GM18858 (cell line): ENCODE measurements around the gene TTC39C.

Source experiments
- ATAC-seq: cut with Tn5 transposase; IDR thresholded peaks from one replicate; pipeline ENCODE4 v1.9.1; 2021; ENCODE audit not compliant: unreplicated experiment

Gene TTC39C

DNA sequence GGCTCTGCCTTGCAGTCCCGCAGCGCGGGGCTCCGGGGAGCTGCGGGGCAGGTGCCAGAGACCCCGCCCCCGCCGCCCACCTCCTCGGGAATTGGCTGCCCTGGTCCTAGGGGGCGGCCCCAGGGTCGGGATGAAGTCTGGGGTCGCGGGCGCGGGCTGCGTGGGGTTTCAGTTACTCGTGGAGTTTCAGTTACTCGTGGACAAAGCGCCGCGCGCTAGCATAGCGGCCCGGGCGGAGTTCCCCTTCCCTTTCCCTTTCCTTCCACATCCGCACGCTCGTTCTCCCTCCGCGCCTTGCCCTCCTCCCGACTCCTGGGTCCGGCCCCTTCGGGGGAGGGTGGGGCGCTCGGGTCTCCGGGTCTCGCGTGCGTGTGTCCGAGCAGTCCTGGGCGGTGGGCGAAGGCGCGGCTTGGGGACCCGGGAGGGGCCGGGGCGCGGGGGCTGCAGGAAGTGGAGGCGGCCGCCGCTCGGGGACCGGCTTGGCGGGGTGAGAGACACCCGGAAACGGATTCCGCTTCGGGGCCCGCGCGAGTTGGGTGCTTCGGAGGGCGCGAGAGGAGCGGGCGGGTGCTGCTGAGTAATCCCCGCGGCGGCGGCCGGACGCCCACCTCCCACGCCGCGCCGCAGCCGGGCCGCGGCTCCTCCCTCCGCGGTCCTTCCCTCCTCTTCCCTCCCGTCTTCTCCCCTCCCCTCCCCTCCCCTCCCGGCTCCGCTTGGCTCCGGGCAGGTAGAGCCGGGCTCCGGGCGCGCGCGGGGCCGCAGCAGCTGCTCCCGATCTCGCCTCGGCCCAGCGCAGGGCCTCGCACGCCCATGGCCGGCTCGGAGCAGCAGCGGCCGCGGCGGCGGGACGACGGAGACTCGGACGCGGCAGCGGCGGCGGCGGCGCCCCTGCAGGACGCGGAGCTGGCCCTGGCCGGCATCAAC lies at the start of gene TTC39C:
Gene TTC39C, plus strand, starts transcription at position 693 of the 924 bp plus-strand sequence. Its CDS starts 118 bp downstream, at position 811.
- ATAC-seq, result peak; percentile 25

DNA sequence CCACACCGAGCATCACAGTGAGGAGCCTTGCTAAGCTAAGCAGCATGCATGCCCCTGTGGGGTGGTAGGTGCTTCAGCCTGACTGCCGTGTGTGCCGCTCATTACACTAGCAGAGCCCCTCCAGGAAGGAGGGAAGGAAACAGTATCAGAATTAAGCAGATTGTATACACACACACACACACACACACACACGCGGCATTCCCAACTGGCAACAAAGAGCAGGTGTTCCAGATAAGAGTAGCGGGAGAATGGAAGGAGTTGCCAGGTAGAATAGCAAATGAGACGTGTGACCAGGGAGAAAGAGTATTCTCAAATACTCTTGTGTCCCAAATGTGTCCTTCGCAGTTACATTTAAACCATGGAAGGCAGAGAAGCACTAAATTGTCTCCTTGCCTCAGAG lies 47.6 kb upstream of the TTC39C start:
- no peak for ATAC-seq

DNA sequence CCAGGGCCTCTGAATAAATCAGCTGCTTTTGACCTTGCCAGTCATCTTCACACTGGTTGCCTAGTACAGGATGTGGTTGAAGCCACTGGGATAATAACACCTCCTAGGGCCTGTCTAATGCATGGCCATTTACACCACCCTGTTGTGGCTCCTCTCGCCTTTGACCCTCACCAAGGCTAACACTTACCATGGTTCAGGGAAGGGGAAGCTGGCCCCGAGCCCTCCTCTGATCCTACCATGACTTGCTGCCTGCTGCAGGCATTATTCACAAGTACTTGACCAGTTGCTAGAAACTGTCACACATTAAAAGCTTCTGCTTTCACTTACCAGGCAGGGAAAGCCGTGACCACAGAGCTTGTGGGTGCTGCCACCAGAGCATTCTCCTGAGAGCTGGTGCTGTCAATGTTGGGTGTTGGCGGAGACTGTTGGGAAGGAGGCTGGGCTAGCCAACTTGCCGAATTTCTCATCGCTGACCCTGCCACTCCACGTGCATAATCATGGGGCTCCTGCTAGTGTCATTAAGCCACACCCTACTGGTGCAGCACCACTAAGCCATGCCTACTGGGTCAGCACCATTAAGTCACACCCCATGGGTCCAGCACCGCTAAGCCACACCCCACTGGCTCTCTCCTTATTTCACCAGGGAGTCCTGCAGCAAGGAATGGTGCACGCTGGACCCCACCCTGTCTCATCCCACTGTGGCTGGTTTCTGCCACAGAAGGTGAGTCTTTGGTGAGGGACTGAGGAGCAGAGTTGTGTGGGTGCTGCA lies 47.0 kb upstream of the TTC39C start:
- peak; percentile 64 for ATAC-seq

DNA sequence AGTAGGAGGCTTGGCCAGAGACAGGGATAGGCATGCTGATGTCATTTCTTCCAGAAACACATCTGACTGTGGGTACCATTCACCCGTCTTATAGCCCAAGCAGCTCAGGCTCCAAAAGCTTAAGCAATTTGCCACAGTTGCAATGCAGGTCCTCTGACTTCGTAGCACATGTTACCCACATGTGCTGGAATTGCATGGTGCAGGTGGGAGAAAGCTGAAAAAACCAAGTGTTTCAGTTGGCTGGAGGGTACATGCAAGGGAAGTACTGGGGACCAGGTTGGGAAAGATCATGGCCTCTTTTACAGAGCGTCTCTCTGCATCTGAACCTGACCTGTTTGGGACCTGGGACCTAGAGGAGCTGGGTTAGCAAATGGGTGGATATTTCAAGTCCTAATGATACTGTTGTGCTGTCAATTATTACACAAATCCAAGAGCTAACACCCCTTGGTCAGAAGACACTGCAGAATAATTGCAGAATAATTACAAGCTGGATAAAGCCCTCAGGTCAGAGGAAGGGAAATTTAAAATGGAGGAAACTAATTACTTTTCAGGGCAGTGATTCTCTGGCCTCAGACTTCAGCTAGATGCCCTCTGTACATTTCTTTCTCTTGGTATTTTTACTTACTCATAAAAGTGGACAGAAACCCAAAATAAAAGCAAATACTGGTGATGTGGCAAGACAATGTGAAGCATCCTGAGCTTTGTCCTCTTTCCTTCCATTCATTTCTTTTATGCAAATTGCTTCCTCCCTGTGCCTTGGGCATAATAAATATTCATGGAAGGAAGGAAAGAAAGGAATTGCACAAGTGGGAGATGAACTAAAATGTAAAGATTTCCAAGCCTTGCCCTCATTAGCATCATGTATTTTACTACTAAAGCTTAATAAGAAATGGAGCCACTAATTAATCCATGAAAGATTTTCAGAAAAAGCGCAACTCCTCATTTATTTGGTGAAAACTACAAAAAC lies 45.6 kb upstream of the TTC39C start:
- no peak for ATAC-seq

DNA sequence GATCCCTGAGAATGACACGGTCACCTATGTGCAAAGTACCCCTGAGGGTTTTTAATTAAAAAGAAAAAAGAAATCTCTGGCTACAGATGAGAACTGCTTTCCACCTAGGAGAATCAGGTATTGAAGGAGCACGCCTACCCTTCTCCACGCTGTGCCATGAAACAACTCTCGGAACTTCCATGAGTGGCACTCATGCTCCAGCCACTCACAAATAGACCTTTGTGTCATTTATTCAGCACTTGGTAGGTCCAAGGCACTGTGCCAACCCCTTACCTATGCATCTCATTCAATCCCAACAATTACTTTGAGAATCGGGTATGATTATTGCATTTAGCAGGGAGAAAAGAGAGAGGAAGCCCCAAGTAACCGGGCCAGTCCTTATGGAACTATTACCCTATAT lies 44.9 kb upstream of the TTC39C start:
- ATAC-seq, result no peak

DNA sequence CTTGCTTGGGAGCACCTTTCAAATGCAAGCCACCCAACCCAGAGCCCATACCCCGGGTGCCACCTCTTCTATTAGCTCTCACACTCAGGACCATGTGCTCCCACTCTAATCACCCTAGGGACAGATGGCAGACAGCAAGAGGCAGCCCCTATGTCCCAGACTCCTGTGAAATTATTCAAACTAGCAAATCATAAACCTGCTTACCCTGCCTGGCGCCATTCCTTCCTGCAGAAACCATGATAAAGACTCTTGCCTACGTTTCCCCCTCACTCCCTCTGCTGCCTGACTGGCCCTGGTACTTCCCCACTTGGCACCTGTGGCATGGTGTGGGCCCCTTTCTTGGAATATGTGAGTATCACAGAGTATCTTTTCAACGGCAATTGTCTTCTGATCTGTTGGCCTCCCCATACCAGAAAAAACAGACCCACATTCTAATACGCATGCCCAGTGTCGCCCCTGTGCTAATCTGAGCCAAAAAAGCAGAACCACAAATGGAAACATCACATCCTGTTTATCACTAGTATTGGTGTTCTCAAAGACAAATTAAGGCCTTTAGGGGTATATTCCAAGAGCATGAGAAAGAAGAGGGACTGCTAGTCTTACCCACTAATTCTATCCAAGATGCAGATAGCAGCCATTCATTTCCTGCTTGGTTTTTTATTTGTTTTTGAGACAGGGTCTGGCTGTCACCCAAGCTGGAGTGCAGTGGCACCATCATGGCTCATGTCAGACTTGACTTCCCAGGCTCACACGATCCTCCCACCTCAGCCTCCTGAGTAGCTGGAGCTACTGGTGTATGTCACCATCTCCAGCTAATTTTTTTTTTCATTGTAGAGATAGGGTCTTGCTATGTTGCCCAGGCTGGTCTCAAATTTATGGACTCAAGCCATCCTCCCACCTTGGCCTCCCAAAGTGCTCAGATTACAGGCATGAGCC lies 44.1 kb upstream of the TTC39C start:
- ATAC-seq, result no peak

DNA sequence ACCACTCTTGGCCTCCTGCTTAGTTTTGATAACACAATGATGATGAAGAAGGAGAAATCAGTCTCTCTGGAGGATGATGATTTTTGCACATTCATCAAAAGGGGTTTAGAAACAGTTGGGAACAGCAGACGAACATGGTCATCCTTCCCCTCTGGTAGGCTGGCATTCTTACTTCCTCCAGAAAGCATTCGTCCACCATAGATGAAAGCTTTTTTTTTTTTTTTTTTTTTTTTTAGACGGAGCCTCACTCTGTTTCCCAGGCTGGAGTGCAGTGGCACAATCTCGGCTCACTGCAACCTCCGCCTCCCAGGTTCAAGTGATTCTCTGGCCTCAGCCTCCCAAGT lies 43.5 kb upstream of the TTC39C start:
- ATAC-seq, result no peak

DNA sequence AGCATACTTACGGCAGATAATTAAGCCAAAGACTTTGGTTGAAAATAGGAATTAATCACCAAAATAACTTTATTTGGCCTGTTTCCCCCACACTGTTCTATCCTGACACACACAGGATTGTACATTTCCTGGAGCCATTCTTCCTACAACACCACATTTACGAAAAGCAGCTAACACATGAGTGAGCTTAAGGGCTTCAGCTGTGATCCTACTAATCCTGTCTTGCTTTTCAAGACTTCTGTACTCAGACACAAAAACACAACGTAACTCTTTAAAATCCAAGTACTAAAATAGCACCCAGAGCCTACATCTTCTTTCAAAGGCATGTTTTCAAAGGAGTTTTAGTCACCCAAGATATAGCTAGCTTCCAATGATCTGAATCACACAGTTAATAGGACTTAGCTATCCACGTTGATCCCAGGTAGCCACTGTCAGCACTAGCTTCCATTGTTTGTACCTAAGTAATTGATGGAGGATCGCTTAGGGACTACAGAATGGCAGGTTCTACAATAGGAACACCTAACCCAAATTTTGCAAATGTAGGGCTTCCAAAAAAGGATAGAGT lies 42.8 kb upstream of the TTC39C start:
- no peak for ATAC-seq

DNA sequence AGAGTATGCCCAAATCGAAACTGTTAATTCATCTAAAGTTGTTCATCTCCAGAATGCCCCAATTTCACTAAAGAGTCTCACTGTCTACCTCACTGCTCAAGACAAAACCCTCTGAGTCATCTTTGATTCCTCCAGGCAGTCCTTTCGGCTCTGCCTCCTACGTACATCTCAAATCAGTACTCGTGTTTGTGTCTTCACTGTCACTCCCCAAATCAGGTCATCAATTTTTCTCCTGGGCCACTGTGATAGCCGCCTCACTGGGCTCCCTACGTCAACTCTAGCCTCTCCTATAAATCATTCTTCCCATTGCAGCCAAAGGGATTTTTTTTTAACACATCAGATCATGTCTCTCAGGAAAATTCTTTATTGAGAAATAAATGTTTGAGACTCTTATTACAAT lies 42.1 kb upstream of the TTC39C start:
- ATAC-seq, result peak; percentile 81

DNA sequence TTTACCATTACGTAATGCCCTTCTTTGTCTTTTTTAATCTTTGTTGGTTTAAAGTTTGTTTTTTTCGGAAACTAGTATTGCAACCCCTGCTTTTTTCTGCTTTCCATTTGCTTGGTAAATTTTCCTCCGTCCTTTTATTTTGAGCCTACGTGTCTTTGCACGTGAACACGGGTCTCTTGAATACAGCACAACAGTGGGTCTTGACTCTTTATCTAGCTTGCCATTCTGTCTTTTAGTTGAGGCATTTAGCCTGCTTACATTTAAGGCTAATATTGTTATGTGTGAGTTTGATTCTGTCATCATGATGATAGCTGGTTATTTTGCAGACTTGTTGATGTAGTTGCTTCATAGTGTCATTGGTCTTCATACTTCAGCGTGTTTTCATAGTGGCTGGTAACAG lies 37.5 kb upstream of the TTC39C start:
- no peak for ATAC-seq

DNA sequence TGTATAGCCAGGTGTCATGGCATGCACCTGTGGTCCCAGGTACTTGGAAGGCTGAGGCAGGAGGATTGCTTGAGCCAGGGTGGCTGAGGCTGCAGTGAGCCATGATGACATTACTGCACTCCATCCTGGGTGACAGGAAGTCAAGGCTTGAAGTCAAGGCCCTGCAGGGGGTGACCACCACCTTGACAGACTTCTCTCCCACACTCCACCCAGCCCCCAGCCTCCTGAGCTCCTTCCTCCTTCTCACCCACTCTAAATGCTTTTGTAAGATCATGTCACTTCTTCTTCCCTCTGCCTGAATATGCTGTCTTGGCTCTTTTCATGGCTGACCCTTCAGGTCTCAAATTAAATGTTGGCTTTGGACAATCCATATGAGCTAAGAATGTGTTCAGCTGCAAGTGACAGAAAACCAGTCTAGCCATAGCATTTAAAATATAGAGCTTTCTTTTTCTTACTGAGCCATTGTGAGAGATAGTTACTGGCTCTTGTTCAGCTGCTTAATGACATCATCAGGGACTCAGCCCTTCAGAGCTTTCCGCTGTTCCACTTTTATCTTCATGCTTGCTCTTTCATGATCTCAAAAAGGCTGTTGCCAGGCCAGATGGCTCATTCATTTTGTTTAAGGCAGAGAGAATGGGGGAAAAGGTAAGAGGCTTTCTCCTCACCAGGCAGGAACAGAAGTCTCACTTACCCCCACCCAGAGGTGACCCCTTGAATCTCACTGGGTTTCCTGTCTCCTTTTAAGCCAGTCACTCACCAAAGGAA lies 36.7 kb upstream of the TTC39C start:
- ATAC-seq, result no peak

DNA sequence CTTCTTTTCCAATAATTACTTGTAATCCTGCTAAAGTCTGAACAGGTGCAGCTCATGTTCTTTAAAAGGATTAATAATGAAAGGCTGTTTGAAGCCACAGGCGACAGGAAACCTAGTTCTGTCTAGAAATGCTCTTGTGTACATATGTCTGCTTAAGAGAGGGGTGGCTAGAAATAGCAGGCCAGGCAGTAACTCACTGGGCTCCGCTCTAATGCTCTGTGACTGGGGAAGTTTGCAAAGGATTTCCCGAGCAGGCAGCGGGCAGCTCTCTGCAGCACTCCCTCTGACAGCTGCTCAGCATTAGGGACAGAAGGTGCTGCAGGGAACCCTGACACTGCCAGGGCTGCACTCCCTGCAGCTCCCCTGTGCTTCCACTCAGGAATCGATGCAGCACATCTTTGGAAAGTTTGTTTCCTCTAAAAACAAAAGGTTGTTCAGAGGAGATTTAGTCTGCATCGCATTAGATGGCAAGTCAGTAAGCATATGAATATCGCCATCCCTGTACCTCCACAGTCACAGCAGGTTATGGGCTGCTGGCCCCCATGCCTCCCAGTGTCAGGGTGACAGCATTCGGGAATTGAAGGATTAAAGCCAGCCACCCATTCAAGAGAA lies 33.1 kb upstream of the TTC39C start:
- ATAC-seq, result peak; percentile 93

DNA sequence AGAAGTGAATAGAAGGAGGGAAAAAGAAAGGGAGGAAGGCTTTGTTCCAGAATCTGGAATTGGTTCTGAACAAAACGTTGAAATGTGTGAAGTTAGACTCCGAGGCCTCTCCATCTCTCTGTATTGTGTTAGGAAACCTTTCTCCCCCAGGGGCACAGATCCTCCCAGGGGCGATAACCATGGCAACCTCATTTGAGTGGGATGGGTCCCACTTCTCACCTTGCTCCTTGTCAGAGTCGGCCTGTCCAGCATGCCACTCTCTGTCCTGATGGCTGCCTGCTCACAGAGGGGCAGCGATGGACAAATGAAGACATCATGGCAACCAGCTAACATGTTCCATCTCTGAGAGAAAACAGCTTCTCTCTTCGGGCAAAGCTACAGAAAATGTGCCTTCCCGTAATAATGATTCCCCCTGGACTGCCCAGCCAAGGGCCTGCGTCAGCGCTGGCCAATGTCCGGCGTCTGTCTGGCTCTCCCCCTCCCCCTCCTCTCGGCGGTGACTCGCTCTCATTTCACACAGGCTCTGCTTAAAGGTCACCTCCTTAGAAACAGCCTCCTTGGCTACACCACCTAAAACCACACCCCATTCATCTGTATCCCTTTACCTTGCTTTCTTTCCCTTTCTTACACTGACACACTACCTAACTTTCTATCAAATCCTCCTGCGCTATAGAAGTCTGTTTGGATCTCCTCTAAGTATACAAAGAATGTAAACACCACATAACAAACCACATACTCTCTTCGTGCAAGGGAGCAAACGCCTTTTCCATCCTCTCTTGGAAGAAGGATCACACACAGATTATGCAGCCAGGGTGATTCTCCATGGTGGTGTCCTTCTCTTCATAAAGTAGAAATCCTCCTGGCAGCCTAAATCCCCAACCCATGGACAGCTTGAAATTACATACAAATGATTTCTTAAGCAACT lies 32.1 kb upstream of the TTC39C start:
- ATAC-seq, result no peak

DNA sequence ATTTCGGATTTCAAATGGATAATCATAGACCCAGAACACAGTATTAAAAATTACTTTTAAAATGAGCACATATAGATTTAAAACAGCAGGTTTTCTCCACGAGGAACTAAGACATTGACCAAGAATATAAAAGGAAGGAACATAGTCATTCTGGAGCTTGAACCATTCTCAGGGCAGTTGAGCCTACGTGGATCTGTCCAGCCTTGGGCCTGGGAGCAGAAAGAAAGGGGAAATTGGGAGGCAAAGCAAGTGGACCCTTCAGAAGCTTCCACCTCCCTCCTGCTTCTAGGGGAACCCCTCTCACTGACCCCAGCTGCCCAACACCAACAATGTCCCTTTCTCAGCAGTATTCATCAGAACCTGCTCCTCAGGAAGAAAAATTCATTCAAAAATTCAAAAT lies 31.4 kb upstream of the TTC39C start:
- ATAC-seq, result no peak

DNA sequence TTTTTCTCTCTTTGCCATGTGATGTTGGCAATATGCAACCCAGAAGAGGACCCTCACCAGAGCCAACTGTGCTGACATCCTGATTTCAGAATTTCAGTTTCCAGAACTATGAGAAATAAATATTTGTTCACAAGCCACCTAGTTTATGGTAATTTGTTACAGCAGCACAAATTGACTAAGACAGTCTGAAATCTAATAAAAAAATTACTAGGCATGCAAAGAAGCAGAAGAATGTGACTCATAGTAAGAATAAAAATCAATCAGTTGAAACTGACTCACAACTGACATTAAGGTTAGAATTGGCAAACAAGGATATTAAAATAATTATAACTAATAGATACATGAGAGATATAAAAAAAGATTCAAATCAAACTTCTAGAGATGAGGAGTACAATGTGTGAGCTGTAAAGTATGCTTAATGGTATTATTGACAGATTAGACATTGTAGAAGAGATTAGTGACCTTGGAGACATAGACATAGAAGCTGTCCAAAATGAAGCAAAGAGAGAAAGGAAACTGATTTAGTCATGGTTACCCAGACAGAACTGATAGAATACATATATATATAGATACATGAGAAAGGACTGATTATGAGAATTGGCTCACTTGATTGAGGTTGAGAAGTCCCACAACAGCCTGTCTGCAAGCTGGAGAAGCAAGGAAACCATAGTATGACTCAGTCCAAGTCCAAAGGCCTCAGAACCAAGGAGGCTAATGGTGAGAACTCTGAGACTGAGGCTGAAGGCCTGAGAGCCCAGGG lies 27.8 kb upstream of the TTC39C start:
- ATAC-seq, result peak; percentile 69

DNA sequence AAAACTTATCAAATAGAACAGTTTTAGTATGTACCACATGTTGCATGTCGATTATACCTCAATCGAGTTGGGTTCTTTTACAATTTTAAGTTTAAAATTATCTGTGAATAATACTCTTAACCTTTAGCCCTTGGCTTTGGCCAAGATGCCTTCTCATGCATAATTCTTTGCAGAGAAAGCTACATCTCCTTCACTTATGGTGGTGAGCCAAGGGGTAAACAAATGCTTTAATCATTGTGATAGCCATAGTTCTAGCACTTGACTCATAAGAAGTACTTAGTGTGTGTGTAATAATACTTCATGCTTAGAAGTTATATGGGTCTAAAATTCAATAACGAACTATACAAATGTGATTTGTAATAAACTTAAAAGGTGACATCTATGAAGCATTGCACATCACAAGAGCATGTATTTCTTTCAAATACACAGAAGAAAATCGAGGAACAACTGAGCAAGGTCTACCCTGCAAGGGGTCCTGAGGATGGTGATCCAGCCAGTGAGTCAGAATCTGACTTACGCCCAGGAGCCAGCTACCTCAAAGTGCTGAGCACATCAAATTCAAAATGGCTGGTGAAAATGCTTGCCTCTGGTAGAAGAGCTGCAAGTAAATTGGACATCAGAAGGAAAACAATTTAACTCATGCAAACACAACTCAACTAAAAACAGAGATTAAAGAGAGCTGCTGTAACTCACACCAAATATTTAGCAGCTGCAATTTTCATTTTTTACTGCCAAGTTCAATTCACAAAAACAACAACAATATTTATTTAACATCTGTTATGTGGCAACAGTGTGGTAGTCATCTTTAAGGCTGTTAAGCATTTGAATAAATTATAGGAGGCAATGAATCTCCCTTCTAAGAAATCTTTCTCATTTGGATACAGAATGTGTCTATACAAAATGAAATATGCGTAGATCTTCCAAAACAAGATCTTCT lies 23.8 kb upstream of the TTC39C start:
- no peak for ATAC-seq
